Retinal pigment epithelial cell (primary cell): ENCODE measurements around the gene FSTL3.
"Not testable (repeated sequence)": the region's sequence is repeated elsewhere in the genome, so short reads cannot be mapped to it uniquely, and the experiment has no call there.

Experiments
- DNase-seq: peaks from one replicate; pipeline ENCODE4 v3.0.0-alpha.2; 2010; ENCODE audit warnings: low read depth
- H3K4me3 ChIP-seq: 2 replicates; pipeline ENCODE4 v1.5.1; 2011; ENCODE audit warnings: mild to moderate bottlenecking, low read length, control low read depth, moderate library complexity
- CTCF ChIP-seq: conservative IDR thresholded peaks from 2 replicates; pipeline ENCODE4 v1.5.1; 2011; ENCODE audit warnings: low read depth, low read length, control low read depth, inconsistent platforms

FSTL3 gene

GRCh38 chr19:688992-689391 lies 12.8 kb downstream of the FSTL3 start:
- no peak for TF ChIP-seq CTCF
- no peak overlapping the region for H3K4me3 ChIP-seq
- DNase-seq, result no peak

GRCh38 chr19:690203-690602 lies 14.0 kb downstream of the FSTL3 start:
- TF ChIP-seq CTCF, result no peak
- H3K4me3 ChIP-seq, result no peak overlapping the region
- no peak for DNase-seq

- H3K4me3 ChIP-seq, result no peak overlapping the region
- DNase-seq, result no peak
- TF ChIP-seq CTCF, result no peak
These were observed 18.5 kb downstream of the FSTL3 start for GRCh38 chr19:694481-695351.

GRCh38 chr19:695352-695949 lies 19.3 kb downstream of the FSTL3 start, which contains the start of gene PRSS57:
Gene PRSS57 (minus strand): TSS chr19:695452. CDS start chr19:695430, 22 bp downstream.
- no peak for TF ChIP-seq CTCF
- no peak within 1 kb of the TSS for H3K4me3 ChIP-seq
- no peak for DNase-seq

GRCh38 chr19:698529-698928 lies 22.3 kb downstream of the FSTL3 start:
- H3K4me3 ChIP-seq, result not testable (repeated sequence)

GRCh38 chr19:699885-700284 lies 23.7 kb downstream of the FSTL3 start:
- not testable (repeated sequence) for H3K4me3 ChIP-seq, DNase-seq

More at GRCh38 chr19:698529-698928, 22.3 kb downstream of the FSTL3 start:
- DNase-seq, result not testable (repeated sequence)

- DNase-seq, H3K4me3 ChIP-seq: not testable (repeated sequence)
These were observed 26.7 kb downstream of the FSTL3 start for GRCh38 chr19:702847-703246.

- no peak overlapping the region for H3K4me3 ChIP-seq
- TF ChIP-seq CTCF, result no peak
- no peak for DNase-seq
These were observed 27.1 kb downstream of the FSTL3 start for GRCh38 chr19:703329-703650.
